ENCODE measurements around the gene UBE2G2.

DNA sequence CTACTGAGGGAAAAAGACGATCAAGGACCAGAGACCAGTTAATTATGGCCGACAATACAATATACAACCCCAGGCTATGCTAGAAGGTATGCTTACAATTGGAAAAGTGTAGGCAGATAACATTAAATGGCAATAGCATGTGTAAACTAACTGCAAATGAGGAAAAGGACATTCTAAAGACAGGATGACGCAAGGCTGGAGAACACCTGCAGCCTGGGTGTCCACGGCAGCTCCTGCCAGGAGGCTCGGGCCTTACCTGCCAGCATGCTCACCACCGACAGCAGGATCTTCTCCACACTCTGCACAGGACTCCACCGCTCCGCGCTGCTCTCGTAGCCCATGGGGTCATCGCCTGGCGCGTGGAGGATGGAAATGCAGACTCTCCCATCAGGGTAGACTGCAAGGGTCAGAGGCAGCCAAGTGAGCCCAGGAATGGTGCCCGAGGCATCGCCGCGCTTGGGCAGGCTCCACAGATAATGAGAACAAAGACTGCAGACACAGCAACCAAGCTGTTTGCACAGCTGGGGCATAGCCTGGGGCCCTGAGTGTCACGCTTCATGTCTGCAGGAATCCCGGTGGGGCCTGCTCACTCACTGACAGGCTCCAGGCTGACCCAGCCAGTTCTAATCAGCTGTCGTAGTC lies 28.2 kb downstream of the UBE2G2 start:
- TF ChIP-seq CTCF (conservative IDR thresholded peaks at IDR 0.05; ENCODE audit: low read depth, low read length) (no peak), EZH2 (IDR thresholded peaks at IDR 0.05; ENCODE audit: borderline replicate concordance, low read depth, low read length, poor library complexity, severe bottlenecking) (no peak)

Data from A673 (cell line).